ENCODE results near the gene PXK.
A peak's percentile ranks its signal among the peaks of the same experiment; 100 is the strongest.

DNA sequence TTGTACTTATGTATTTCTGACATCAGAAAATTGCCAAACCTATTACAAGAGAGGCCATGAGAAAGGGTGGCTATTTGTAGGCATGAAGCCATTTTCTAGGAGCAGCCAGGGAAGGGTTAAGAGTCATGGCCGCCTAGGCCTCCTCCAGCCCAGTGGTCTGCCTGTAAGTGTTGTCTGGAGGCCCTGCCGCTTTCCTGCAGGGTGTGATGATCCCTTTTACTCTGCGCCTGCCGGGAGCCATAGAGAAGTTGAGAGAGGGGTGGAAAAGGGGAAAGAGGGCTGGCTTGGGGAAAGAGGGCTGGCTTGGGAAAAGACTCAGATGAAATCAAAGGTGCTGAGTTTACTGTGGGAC lies 130.1 kb downstream of the PXK start:
- no peak for TF ChIP-seq ZNF274 (IDR thresholded peaks at IDR 0.05; ENCODE audit: low read depth, low read length)
- no peak for TF ChIP-seq SUZ12 (IDR thresholded peaks at IDR 0.05; ENCODE audit: extremely low read depth, insufficient read depth, insufficient read length)
- TF ChIP-seq YY1 (IDR thresholded peaks at IDR 0.05; ENCODE audit: insufficient read depth, insufficient read length), result peak; percentile 41
